HFFc6 (cell line): ENCODE data around the gene FTCDNL1. TPM values are rescaled to one million over a fixed set of nuclear protein-coding genes. Genes with fewer than 3 reads are reported as not detected.

ENCODE experiments used
- DNase-seq: peaks from one replicate; pipeline ENCODE4 v3.0.0-alpha.2; 2018
- H3K27ac Mint-ChIP-seq: 2 replicates; pipeline ENCODE4 v1.8.0; 2020; ENCODE audit warnings: mild to moderate bottlenecking, mixed read lengths
- H3K27me3 Mint-ChIP-seq: 2 replicates; pipeline ENCODE4 v1.8.0; 2021; ENCODE audit warnings: mild to moderate bottlenecking, moderate library complexity, mixed read lengths; ENCODE audit not compliant: insufficient read depth
- H3K36me3 Mint-ChIP-seq: 2 replicates; pipeline ENCODE4 v1.8.0; 2021; ENCODE audit warnings: low read depth, mixed read lengths
- H3K4me1 Mint-ChIP-seq: 2 replicates; pipeline ENCODE4 v1.8.0; 2020; ENCODE audit warnings: low read depth, mixed read lengths
- H3K4me3 Mint-ChIP-seq: 2 replicates; pipeline ENCODE4 v1.8.0; 2020; ENCODE audit warnings: mild to moderate bottlenecking, moderate library complexity, mixed read lengths
- H3K9me3 Mint-ChIP-seq: 2 replicates; pipeline ENCODE4 v1.8.0; 2020; ENCODE audit warnings: mild to moderate bottlenecking, mixed read lengths
- long read RNA-seq: library from polyadenylated mRNA; unstranded; transcript quantifications from one replicate; pipeline ENCODE4 v2.0.0, GENCODE V29; 2019
- total RNA-seq, 6 experiments: library from RNA; stranded (reverse); fragmentation: NEBNext Ultra II Directional; extraction: Animal tissue kit (Norgen Biotek cat#: 25700); gene quantifications; 2 replicates in 1 of 6; 3 replicates in 5 of 6; pipeline ENCODE4 v1.2.3, GENCODE V29; 2021
- TF ChIP-seq, protein P1 (sequence below): fragments of 200-600 bp; sonication (generic); IDR thresholded peaks from 2 replicates; pipeline ENCODE4 v1.5.0; 2021; ENCODE audit warnings: antibody characterized with exemption, mild to moderate bottlenecking

The FTCDNL1 gene
- total RNA-seq = under 1 TPM; 0.43 to 0.80 (median 0.64) TPM
- long read RNA-seq, partial matches to known transcripts = 0 of 1 reads
- long read RNA-seq, other reads (novel, unspliced or antisense) = 1 of 1 reads

- H3K4me1 Mint-ChIP-seq = peaks cover 4% of the 10 kb centered on the region; the same call in 1 of the 2 replicates
- DNase-seq = peak; percentile 15
- H3K4me3 Mint-ChIP-seq = peak within 1 kb of the TSS; percentile 94
- TF ChIP-seq, protein P1, sequence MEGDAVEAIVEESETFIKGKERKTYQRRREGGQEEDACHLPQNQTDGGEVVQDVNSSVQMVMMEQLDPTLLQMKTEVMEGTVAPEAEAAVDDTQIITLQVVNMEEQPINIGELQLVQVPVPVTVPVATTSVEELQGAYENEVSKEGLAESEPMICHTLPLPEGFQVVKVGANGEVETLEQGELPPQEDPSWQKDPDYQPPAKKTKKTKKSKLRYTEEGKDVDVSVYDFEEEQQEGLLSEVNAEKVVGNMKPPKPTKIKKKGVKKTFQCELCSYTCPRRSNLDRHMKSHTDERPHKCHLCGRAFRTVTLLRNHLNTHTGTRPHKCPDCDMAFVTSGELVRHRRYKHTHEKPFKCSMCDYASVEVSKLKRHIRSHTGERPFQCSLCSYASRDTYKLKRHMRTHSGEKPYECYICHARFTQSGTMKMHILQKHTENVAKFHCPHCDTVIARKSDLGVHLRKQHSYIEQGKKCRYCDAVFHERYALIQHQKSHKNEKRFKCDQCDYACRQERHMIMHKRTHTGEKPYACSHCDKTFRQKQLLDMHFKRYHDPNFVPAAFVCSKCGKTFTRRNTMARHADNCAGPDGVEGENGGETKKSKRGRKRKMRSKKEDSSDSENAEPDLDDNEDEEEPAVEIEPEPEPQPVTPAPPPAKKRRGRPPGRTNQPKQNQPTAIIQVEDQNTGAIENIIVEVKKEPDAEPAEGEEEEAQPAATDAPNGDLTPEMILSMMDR = peak; percentile 73
- H3K27me3 Mint-ChIP-seq = peaks cover 17% of the 10 kb centered on the region
- no peaks in the 10 kb centered on the region for H3K36me3 Mint-ChIP-seq
- no peaks in the 10 kb centered on the region for H3K9me3 Mint-ChIP-seq
- H3K27ac Mint-ChIP-seq = no peak within 1 kb of the TSS; the same call in 1 of the 2 replicates
Measured at GRCh38 chr2:199850718-199851500, at the start of gene FTCDNL1. Gene FTCDNL1, minus strand, starts transcription at chr2:199851192. Its CDS starts 2,230 bp downstream, at chr2:199848962.

- no peak for DNase-seq
- H3K4me3 Mint-ChIP-seq = no peak overlapping the region
- H3K9me3 Mint-ChIP-seq = no peaks in the 10 kb centered on the region
- H3K27me3 Mint-ChIP-seq = peaks cover 3% of the 10 kb centered on the region
- H3K27ac Mint-ChIP-seq = no peak overlapping the region
- H3K4me1 Mint-ChIP-seq = no peaks in the 10 kb centered on the region
- no peaks in the 10 kb centered on the region for H3K36me3 Mint-ChIP-seq
- TF ChIP-seq, protein P1 = no peak
Measured at GRCh38 chr2:199896617-199897016, 45.6 kb upstream of the FTCDNL1 start.

- Mint-ChIP-seq H3K36me3 (no peaks in the 10 kb centered on the region), H3K27me3 (peaks cover 3% of the 10 kb centered on the region), H3K4me1 (no peaks in the 10 kb centered on the region), H3K9me3 (no peaks in the 10 kb centered on the region), H3K27ac (no peak overlapping the region), H3K4me3 (no peak overlapping the region)
- no peak for DNase-seq
- TF ChIP-seq, protein P1 = no peak
Measured at GRCh38 chr2:199895406-199895805, 44.4 kb upstream of the FTCDNL1 start.

GRCh38 chr2:199883474-199884212 is 32.7 kb upstream of the FTCDNL1 start:
- H3K4me1 Mint-ChIP-seq = no peaks in the 10 kb centered on the region
- no peak overlapping the region for H3K27ac Mint-ChIP-seq
- no peaks in the 10 kb centered on the region for H3K27me3 Mint-ChIP-seq
- no peaks in the 10 kb centered on the region for H3K9me3 Mint-ChIP-seq
- no peak overlapping the region for H3K4me3 Mint-ChIP-seq
- TF ChIP-seq, protein P1 = no peak
- no peaks in the 10 kb centered on the region for H3K36me3 Mint-ChIP-seq
- DNase-seq = no peak

- Mint-ChIP-seq H3K4me3 (no peak overlapping the region), H3K9me3 (no peaks in the 10 kb centered on the region), H3K4me1 (no peaks in the 10 kb centered on the region), H3K27ac (no peak overlapping the region), H3K27me3 (no peaks in the 10 kb centered on the region), H3K36me3 (no peaks in the 10 kb centered on the region)
- TF ChIP-seq, protein P1 = no peak
- no peak for DNase-seq
Measured at GRCh38 chr2:199882667-199883066, 31.7 kb upstream of the FTCDNL1 start.
